GM12878 (cell line): Measurements from ENCODE around the gene KCTD6.

ENCODE experiments used
- EZH2 ChIP-seq: IDR thresholded peaks from 2 replicates; pipeline ENCODE4 v1.6.1; 2012; ENCODE audit warnings: low read depth, mild to moderate bottlenecking, control low read depth, inconsistent platforms, low read length, borderline replicate concordance; ENCODE audit not compliant: control insufficient read depth
- FOS ChIP-seq: IDR thresholded peaks from 3 replicates; pipeline ENCODE4 v1.6.1; 2011; ENCODE audit warnings: borderline replicate concordance; ENCODE audit not compliant: insufficient read length; ENCODE audit errors: extremely low read depth
- MYC ChIP-seq: IDR thresholded peaks from 2 replicates; pipeline ENCODE4 v1.6.1; 2011; ENCODE audit warnings: mild to moderate bottlenecking, low read length, moderate library complexity, inconsistent platforms; ENCODE audit not compliant: insufficient read depth, insufficient replicate concordance, insufficient read length, severe bottlenecking
- RAD21 ChIP-seq: IDR thresholded peaks from 2 replicates; pipeline ENCODE4 v1.6.1; 2011; ENCODE audit warnings: mild to moderate bottlenecking, low read depth, low read length, moderate library complexity; ENCODE audit not compliant: insufficient read depth

GRCh38 chr3:58494107-58494506 lies 2.2 kb downstream of the KCTD6 start:
- TF ChIP-seq MYC (no peak), EZH2 (no peak), RAD21 (no peak), FOS (no peak)
